Measurements from ENCODE around the gene DAB1. TPM values are rescaled to one million over a fixed set of nuclear protein-coding genes. Genes with fewer than 3 reads are reported as not detected.
"Not testable (repeated sequence)": the region's sequence is repeated elsewhere in the genome, so short reads cannot be mapped to it uniquely, and the experiment has no call there.

Gene DAB1
- total and polyA plus RNA-seq, 2 of the 8 experiments (the other 6 are each of a cell fraction or from before 2014, with no cell fraction given), result 4.4 to 11.8 TPM

DNA sequence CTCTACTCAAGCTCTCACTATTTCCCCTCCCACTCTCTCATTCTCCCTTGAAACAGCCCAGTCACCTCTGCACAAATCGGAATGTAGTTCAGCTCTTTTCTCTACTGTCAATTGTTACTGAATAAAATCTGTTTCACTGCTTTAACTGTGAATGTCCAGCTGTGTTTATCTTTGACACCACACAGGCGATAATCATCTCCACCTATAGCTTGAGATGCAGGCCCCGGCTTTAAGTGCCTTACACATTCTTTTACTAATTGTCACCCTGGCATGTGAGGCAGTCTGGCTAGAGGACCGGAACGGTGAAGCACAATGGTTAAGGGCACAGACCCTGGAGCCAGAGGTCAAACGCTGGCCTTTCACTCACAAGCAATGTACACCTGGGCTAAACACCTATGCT lies 335.2 kb downstream of the DAB1 start (continued):
- TF ChIP-seq RAD21 (IDR thresholded peaks at IDR 0.05 in 1 of 2, conservative IDR thresholded peaks at IDR 0.05 in 1 of 2; ENCODE audit: low read depth in 2 of 2, low read length in 2 of 2), result no peak
- no peak for TF ChIP-seq TCF12 (IDR thresholded peaks at IDR 0.05; ENCODE audit: low read depth, low read length)
- TF ChIP-seq NRF1 (IDR thresholded peaks at IDR 0.05; ENCODE audit: low read depth, low read length), result no peak
- TF ChIP-seq CBX8 (IDR thresholded peaks at IDR 0.05; ENCODE audit: borderline replicate concordance, low read depth, low read length), result no peak
- no peak for TF ChIP-seq TEAD4 (IDR thresholded peaks at IDR 0.05; ENCODE audit: low read depth, low read length)
- no peak for TF ChIP-seq JUN (IDR thresholded peaks at IDR 0.05; ENCODE audit: low read depth, low read length)
- TF ChIP-seq SRF (IDR thresholded peaks at IDR 0.05; ENCODE audit: low read depth, low read length), result no peak
- TF ChIP-seq, protein P1, sequence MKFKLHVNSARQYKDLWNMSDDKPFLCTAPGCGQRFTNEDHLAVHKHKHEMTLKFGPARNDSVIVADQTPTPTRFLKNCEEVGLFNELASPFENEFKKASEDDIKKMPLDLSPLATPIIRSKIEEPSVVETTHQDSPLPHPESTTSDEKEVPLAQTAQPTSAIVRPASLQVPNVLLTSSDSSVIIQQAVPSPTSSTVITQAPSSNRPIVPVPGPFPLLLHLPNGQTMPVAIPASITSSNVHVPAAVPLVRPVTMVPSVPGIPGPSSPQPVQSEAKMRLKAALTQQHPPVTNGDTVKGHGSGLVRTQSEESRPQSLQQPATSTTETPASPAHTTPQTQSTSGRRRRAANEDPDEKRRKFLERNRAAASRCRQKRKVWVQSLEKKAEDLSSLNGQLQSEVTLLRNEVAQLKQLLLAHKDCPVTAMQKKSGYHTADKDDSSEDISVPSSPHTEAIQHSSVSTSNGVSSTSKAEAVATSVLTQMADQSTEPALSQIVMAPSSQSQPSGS (IDR thresholded peaks at IDR 0.05; ENCODE audit: low read length), result no peak
- TF ChIP-seq TAF1 (IDR thresholded peaks at IDR 0.05; ENCODE audit: low read depth, low read length), result no peak
- no peak for TF ChIP-seq EGR1 (IDR thresholded peaks at IDR 0.05; ENCODE audit: borderline replicate concordance, low read depth, low read length)

DNA sequence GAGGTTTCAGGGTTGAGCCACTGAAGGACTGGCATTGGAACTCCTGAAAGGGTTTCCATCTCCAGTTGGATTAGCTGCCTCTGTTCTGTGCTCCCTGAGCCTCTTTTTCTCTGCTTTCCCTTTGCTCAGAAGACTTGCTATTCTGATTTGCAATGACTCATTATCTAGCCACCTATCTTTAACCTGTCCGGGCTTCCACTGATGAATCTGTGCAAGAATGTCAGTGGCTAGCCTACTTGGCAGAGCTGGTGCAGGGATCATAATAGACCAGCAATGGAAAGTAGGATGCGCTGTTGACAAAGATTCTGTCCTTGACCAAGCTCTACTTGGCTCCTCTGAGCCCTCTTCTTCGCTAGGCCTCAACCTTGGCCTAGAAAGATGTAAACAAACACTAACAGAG lies 336.2 kb downstream of the DAB1 start:
- H3K27me3 ChIP-seq (replicated peaks in 1 of 4; ENCODE audit: control insufficient read depth in 3 of 4, extremely low read depth in 1 of 4, insufficient read depth in 3 of 4, low read length in 3 of 4); H3K79me1 ChIP-seq (ENCODE audit: low read depth, low read length); H2BK15ac ChIP-seq (ENCODE audit: low read length); H3K18ac ChIP-seq (ENCODE audit: extremely low read depth, low read length); H3K9ac ChIP-seq (replicated peaks in 1 of 4; ENCODE audit: extremely low read depth in 1 of 4, low read depth in 3 of 4, low read length in 3 of 4); H2BK20ac ChIP-seq (ENCODE audit: low read length); H3K4me1 ChIP-seq (replicated peaks in 1 of 4; ENCODE audit: control insufficient read depth in 3 of 4, insufficient read depth in 4 of 4, low read length in 3 of 4); CTCF ChIA-PET (ENCODE audit: partially characterized antibody); POLR2A ChIA-PET (ENCODE audit: partially characterized antibody); H4K91ac ChIP-seq (replicated peaks; ENCODE audit: insufficient read length, low read length); FAIRE-seq; H2BK120ac ChIP-seq (replicated peaks; ENCODE audit: low read depth, low read length); H3K36me3 ChIP-seq (ENCODE audit: control insufficient read depth in 2 of 4, insufficient read depth in 4 of 4, low read length in 3 of 4); H2BK5ac ChIP-seq (ENCODE audit: low read depth, low read length); H3K4me3 ChIP-seq (ENCODE audit: extremely low read depth in 1 of 4, insufficient read depth in 2 of 4, low read depth in 3 of 4, low read length in 4 of 4); H3K27ac ChIP-seq (ENCODE audit: low read depth, low read length); H2BK12ac ChIP-seq (ENCODE audit: low read depth, low read length); H3K14ac ChIP-seq (ENCODE audit: insufficient read length); H3K23me2 ChIP-seq (ENCODE audit: low read depth, low read length); H3K79me2 ChIP-seq (ENCODE audit: control insufficient read depth in 1 of 2, insufficient read depth in 2 of 2, low read length in 2 of 2); H3K4ac ChIP-seq (replicated peaks; ENCODE audit: insufficient read length, low read depth, low read length); H2AFZ ChIP-seq (ENCODE audit: low read length); H4K8ac ChIP-seq (ENCODE audit: extremely low read depth, insufficient read depth, low read length); H4K5ac ChIP-seq (ENCODE audit: insufficient read length, low read depth, low read length); H2AK5ac ChIP-seq (ENCODE audit: low read depth, low read length); H3K56ac ChIP-seq (replicated peaks; ENCODE audit: insufficient read length, low read depth, low read length); DNase-seq (ENCODE audit: low read depth in 1 of 2, low spot score in 2 of 2); H3K23ac ChIP-seq (ENCODE audit: insufficient read length); H3K9me3 ChIP-seq (ENCODE audit: insufficient read depth in 2 of 2, low read depth in 1 of 2, low read length in 1 of 2); H4K20me1 ChIP-seq (replicated peaks in 1 of 2; ENCODE audit: control insufficient read depth in 1 of 2, insufficient read depth in 2 of 2, low read length in 2 of 2); H3K4me2 ChIP-seq (ENCODE audit: insufficient read depth in 1 of 2, low read depth in 2 of 2, low read length in 2 of 2): not testable (repeated sequence)
- WGBS, 2 experiments (ENCODE audit: extremely low coverage in 1 of 2, insufficient coverage in 1 of 2, insufficient read length in 1 of 2, insufficient replicate concordance in 2 of 2, low coverage in 1 of 2, low lambda C conversion rate in 2 of 2, missing lambda C conversion rate in 1 of 2), result 83% methylated on average over 1 of the region's 3 CpGs; no CpG with 5 or more reads in 1 of the 2 experiments

All from H1 (cell line).